Gastrocnemius medialis (tissue), 4 donors: ENCODE results near the gene WDR46. TPM values are rescaled to one million over a fixed set of nuclear protein-coding genes. Genes with fewer than 3 reads are reported as not detected.

Experiments
- ATAC-seq, 2 donors: fragments of 150-250 bp; one replicate each; pipeline ENCODE4 v1.9.1; 2016
- DNase-seq, 2 donors: peaks; one replicate each; pipeline ENCODE4 v3.0.0-alpha.2; 2019
- H3K27ac ChIP-seq, 4 donors: fragments of 200-600 bp; sonication (generic); 1 replicate in 1 of 4; 2 replicates in 3 of 4; pipeline ENCODE4 v1.5.1; 2016 to 2018; ENCODE audit warnings: mild to moderate bottlenecking in 2 of 4, moderate library complexity in 1 of 4
- H3K27me3 ChIP-seq, 3 donors: fragments of 200-600 bp; sonication (generic) in 2 of 3; 1 replicate in 1 of 3; 2 replicates in 2 of 3; pipeline versions ENCODE4 v1.5.1 to v1.6.0; 2016 to 2019; ENCODE audit warnings: mild to moderate bottlenecking in 1 of 3, moderate library complexity in 1 of 3
- H3K36me3 ChIP-seq, 2 donors: fragments of 200-600 bp; sonication (generic) in 1 of 2; one replicate each; pipeline ENCODE4 v1.5.1; 2017 to 2018
- H3K4me1 ChIP-seq, 2 donors: fragments of 200-600 bp; sonication (generic) in 1 of 2; one replicate each; pipeline ENCODE4 v1.5.1; 2016 to 2017; ENCODE audit warnings: mild to moderate bottlenecking in 2 of 2
- H3K4me3 ChIP-seq, 4 donors: fragments of 200-600 bp; sonication (generic) in 3 of 4; 1 replicate in 1 of 4; 2 replicates in 3 of 4; pipeline ENCODE4 v1.5.1; 2016 to 2019; ENCODE audit warnings: mild to moderate bottlenecking in 2 of 4
- H3K9me3 ChIP-seq, 3 donors: fragments of 200-600 bp; sonication (generic) in 2 of 3; 1 replicate in 1 of 3; 2 replicates in 2 of 3; pipeline ENCODE4 v1.5.1; 2016 to 2019
- POLR2A ChIP-seq, 2 donors: fragments of 450-650 bp; IDR thresholded peaks; one replicate each; pipeline ENCODE4 v1.6.1; 2017; ENCODE audit warnings: antibody characterized with exemption in 2 of 2, mild to moderate bottlenecking in 2 of 2, moderate library complexity in 2 of 2
- in situ Hi-C, 4 donors: fragments of 200-750 bp; cut with MboI; loops; one replicate each; pipeline versions ENCODE4 v1.15.0 to v1.8.0; 2017; ENCODE audit warnings: low sequenced_read_pairs in 4 of 4
- intact Hi-C: fragments of 100-400 bp; cut with DNase I; formaldehyde crosslinking; loops from one replicate; pipeline ENCODE4 v1.15.1; 2023; ENCODE audit warnings: low total_unique reads
- total RNA-seq, 4 donors: library from RNA; depleted of rRNA; stranded (reverse); fragments of >200 nt; gene quantifications; one replicate each; pipeline versions ENCODE4 v1.1.0 to v1.2.3, GENCODE V29; 2016
- TF ChIP-seq, protein P1 (sequence below), 5 experiments: fragments of 450-650 bp in 3 of 5; fragments of 200-600 bp in 2 of 5; sonication (generic) in 2 of 5; IDR thresholded peaks in 4 of 5; conservative IDR thresholded peaks in 1 of 5; 1 replicate in 4 of 5; 2 replicates in 1 of 5; pipeline ENCODE4 v1.5.1; 2016 to 2019; ENCODE audit warnings: antibody characterized with exemption in 5 of 5, mild to moderate bottlenecking in 3 of 5, moderate library complexity in 3 of 5

Gene WDR46
- total RNA-seq, 4 donors from 2014 or later: 34.5 to 57.3 (median 49.1) TPM

DNA sequence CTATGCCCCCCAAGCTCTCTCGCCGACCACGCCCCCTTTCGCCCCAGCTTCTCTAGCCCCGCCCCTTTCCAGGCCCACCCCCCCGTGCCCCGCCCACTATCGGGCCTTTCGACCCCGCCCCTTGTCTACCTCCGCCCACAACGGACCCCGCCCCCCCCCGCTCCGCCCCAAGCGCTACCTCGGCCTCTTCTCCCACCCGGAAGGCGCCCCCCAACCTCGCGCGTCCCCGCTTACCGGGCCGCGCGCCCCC, 28.3 kb upstream of the WDR46 start:
- in situ Hi-C loops (no loop called here), intact Hi-C loops (loop anchor here (1.0 to 10.0 kb wide), 4 partner anchors 18 to 1143 kb away; partner anchors contain the start of genes AGPAT1, BRD2 and RNF5)
- peak overlapping the region; percentile 56 to 70 (median 64) for H3K4me3 ChIP-seq
- DNase-seq (peak; percentile 35 to 48), ATAC-seq (no peak)
- H3K9me3 ChIP-seq: no peaks in the 10 kb centered on the region
- H3K27ac ChIP-seq: peak overlapping the region; percentile 82 to 93 (median 90)
- H3K27me3 ChIP-seq: no peaks in the 10 kb centered on the region
- TF ChIP-seq, protein P1, sequence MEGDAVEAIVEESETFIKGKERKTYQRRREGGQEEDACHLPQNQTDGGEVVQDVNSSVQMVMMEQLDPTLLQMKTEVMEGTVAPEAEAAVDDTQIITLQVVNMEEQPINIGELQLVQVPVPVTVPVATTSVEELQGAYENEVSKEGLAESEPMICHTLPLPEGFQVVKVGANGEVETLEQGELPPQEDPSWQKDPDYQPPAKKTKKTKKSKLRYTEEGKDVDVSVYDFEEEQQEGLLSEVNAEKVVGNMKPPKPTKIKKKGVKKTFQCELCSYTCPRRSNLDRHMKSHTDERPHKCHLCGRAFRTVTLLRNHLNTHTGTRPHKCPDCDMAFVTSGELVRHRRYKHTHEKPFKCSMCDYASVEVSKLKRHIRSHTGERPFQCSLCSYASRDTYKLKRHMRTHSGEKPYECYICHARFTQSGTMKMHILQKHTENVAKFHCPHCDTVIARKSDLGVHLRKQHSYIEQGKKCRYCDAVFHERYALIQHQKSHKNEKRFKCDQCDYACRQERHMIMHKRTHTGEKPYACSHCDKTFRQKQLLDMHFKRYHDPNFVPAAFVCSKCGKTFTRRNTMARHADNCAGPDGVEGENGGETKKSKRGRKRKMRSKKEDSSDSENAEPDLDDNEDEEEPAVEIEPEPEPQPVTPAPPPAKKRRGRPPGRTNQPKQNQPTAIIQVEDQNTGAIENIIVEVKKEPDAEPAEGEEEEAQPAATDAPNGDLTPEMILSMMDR (IDR thresholded peaks at IDR 0.05 in 4 of 5, conservative IDR thresholded peaks at IDR 0.05 in 1 of 5): no peak
- no peak for TF ChIP-seq POLR2A (IDR thresholded peaks at IDR 0.05)
- peaks cover 40 to 71% of the 10 kb centered on the region in 2 donors for H3K4me1 ChIP-seq
- H3K36me3 ChIP-seq: peaks cover 0 to 30% of the 10 kb centered on the region in 2 donors

DNA sequence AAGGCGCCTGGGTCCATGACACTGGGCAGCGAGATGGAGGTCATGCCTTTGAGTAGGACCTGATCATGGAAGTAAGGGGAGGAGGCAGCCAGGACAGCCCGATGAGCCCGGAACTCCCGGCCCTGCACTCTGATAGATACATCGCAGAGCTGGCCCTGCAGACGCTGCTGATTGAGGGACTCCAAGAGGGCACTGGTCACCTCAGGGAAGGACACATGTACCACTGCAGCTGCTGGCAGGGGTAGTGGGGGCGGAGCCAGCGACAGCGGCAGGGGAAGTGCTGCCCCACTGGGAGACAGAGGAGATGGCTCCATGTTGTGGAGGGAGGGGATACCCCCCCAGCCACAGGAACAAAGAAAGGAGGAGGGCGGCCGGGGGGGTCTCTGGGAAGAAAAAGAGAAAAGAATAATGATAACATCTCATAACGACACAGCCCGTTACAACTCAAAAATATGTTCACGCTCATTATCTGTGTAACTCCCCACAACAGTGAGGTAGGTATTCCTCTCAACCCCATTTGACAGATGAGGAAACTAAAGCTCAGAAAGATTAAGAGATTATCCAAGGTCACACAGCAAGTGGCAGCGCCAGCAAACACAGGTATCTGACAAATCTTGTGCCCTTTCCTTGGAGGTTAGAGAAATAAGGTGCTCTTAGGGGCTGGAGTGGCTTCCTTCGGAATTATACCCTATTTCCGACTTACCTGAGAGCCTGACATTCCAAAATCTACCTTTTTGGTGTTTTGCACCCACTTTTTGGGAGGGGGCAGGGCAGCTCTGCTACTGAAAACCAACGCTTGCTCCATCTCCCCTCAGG, 27.8 kb upstream of the WDR46 start:
- in situ Hi-C loops (no loop called here), intact Hi-C loops (loop anchor here (1.0 to 10.0 kb wide), 4 partner anchors 18 to 1142 kb away; partner anchors contain the start of genes AGPAT1, BRD2 and RNF5)
- Histone ChIP-seq H3K4me3 (peak overlapping the region; percentile 56 to 70 (median 64)), H3K36me3 (peaks cover 0 to 30% of the 10 kb centered on the region in 2 donors), H3K27me3 (no peaks in the 10 kb centered on the region), H3K9me3 (no peaks in the 10 kb centered on the region), H3K4me1 (peaks cover 41 to 72% of the 10 kb centered on the region in 2 donors), H3K27ac (peak overlapping the region; percentile 82 to 93 (median 90))
- TF ChIP-seq POLR2A (IDR thresholded peaks at IDR 0.05): no peak
- TF ChIP-seq, protein P1 (IDR thresholded peaks at IDR 0.05 in 4 of 5, conservative IDR thresholded peaks at IDR 0.05 in 1 of 5): no peak
- DNase-seq: peak in 1 of 2 donors; percentile 50
- no peak for ATAC-seq

DNA sequence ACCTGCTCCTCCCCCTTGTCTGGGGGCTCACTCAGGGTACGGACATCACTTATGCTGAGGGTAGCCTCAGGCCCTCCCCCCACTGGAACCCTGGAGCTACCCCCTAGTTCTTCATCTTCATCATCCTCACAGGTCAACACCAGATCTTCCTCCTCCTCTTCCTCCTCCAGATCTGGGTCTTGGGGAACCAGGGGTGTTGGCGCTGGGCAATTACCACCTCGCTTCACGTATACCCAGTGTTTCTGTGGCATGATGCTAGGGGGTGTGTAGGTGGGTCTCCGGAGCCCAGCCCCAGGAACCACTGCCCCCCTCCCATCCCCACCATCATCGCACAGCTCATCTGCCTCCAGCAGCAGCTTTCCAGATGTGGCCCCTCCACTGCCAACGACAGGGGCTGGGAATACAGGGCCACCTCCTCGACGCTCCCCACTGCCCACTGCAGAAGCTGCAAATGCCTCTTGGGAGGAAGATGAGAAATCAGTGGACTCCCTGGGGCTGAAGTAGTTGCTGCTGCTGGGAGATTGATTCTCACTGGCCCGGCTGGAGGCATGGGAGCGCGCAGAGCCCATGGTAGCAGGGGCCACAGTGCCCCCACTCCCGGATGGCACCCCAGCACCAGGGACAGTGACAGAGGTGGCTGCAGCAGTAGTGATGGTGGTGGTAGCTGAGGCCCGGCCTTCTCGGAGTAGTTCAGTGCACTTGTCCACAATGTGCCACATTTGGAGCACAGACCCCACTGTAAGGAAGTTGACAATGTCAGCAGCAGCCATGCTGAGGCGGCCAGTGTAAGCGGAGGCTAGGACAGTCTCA, 27.0 kb upstream of the WDR46 start:
- Histone ChIP-seq H3K4me3 (no peak overlapping the region), H3K27me3 (no peaks in the 10 kb centered on the region), H3K36me3 (peaks cover 0 to 26% of the 10 kb centered on the region in 2 donors), H3K4me1 (peaks cover 33 to 65% of the 10 kb centered on the region in 2 donors), H3K27ac (peak overlapping the region; percentile 86 to 94 (median 94)), H3K9me3 (no peaks in the 10 kb centered on the region)
- in situ Hi-C loops (no loop called here), intact Hi-C loops (loop anchor here (10.0 kb wide), 2 partner anchors 409 to 1141 kb away; partner anchors contain the start of genes AGPAT1 and RNF5)
- no peak for TF ChIP-seq POLR2A (IDR thresholded peaks at IDR 0.05)
- TF ChIP-seq, protein P1 (IDR thresholded peaks at IDR 0.05 in 4 of 5, conservative IDR thresholded peaks at IDR 0.05 in 1 of 5): no peak
- DNase-seq: no peak
- ATAC-seq: no peak

DNA sequence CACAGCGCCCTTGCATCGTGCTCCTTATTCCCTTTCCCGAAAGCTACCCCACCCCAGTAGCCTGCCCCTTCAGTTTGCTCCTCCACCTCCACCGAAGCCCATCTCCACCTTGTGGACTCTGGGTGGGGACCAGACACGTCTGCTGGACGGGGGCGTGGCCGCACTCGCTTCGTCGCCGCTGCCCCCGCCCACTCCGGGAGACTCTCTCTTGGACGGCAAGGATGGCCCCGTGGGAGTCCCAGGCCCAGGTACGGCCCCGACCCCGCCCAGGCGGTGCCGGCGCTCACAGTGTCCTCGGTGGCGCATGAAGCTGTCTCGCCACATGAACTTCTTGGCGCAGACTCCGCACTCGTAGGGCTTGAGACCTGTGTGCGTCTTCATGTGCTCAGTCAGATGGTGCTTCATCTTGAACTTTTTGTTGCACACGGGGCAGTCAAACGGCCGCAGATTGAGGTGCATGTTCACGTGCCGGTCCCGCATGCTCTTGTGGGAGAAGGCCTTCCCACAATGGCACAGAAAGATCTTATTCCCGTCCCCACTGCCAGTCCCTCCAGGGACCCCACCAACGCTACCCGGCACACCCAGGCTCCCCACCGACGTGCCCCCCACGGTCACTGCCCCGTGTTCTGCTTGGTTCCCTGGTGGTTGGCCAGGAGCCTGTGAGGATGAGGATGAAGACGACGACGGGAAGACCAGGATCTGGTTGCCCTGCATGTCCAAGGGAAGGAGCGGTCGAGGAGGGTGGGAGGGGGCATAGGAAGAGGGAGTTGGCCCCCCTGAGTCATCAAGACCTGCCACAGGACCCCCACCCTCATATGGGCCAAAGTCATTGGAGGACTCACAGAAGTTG, 26.1 kb upstream of the WDR46 start:
- no peaks in the 10 kb centered on the region for H3K27me3 ChIP-seq
- no peak for TF ChIP-seq POLR2A (IDR thresholded peaks at IDR 0.05)
- TF ChIP-seq, protein P1 (IDR thresholded peaks at IDR 0.05 in 4 of 5, conservative IDR thresholded peaks at IDR 0.05 in 1 of 5): no peak
- in situ Hi-C loops: no loop called here
- DNase-seq: no peak
- ATAC-seq: no peak
- peaks cover 26 to 57% of the 10 kb centered on the region in 2 donors for H3K4me1 ChIP-seq
- intact Hi-C loops: loop anchor here (10.0 kb wide), 2 partner anchors 410 to 1140 kb away; partner anchors contain the start of genes AGPAT1 and RNF5
- H3K4me3 ChIP-seq: peak overlapping the region; percentile 89 to 99 (median 96)
- H3K36me3 ChIP-seq: peaks cover 0 to 18% of the 10 kb centered on the region in 2 donors
- peak overlapping the region; percentile 86 to 94 (median 94) for H3K27ac ChIP-seq
- no peaks in the 10 kb centered on the region for H3K9me3 ChIP-seq
